Right renal pelvis (tissue), 4 donors: ENCODE measurements around the gene PLA2G4F. TPM values are rescaled to one million over a fixed set of nuclear protein-coding genes. Genes with fewer than 3 reads are reported as not detected.

Experiments
- DNase-seq, 4 donors: peaks; one replicate each; pipeline ENCODE4 v3.0.0-alpha.2; 2013; ENCODE audit warnings: low read depth in 4 of 4, low spot score in 3 of 4, missing footprints in 1 of 4
- polyA plus RNA-seq, 4 donors: library from polyadenylated mRNA; unstranded; fragments of 120-200 nt; gene quantifications; one replicate each; pipeline ENCODE4 v1.2.1, GENCODE V29; 2013; ENCODE audit not compliant: insufficient read length in 4 of 4

PLA2G4F gene
- polyA plus RNA-seq, 4 donors: 24.3 to 30.0 (median 27.0) TPM

DNA sequence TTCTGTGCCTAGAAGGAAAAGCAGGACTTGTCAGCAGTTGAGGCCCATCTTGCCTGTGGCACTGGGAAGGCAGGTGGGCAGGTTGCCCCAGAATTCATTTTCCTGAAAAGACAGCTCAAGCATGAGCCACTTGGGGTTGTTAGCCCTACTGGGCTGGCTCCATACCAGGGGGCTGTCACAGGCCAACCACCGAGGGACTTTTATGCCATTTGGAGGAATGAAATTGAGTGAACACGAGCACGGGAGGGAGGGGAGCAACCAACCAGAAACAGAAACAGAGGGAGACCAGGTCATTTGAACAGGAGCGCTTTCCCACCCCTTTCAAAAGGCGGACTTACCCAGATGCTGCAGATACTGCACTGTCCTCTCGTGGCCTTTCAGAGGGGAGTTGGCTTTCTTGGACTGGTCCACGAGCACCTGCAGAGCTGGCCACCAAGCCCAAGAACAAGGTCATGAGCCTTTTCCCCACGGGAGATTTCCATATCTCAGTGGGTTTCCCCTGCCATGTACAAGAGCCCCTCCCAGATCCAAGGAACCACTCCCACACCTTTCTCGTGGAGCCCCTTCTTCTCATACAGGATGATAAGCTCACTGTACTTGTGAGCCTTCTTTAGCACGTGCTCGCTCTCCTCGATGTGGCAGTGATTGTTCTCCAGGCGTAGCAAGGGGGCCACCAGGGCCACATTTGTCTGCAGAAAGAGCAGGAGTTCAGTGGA lies 9.9 kb upstream of the PLA2G4F start:
- no peak for DNase-seq

DNA sequence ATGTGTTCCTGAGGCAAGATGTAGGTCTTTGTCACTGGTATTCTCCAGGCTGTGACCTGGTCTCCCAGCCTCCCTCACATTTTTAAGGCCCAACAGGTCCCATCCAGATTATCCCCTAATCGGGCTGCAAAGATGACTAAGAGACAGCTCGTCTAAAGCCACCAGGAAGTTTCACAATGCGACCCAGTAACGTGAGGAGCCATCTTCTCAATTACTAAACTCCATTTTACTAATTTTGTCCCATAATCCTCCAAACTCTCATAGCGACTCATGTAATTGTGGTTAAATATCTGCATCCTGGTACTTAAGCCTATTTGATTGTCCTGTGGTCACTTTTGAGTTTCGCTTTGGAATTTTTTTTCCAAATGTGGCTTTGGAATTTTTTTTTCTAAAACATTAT lies 8.7 kb upstream of the PLA2G4F start:
- no peak for DNase-seq

DNA sequence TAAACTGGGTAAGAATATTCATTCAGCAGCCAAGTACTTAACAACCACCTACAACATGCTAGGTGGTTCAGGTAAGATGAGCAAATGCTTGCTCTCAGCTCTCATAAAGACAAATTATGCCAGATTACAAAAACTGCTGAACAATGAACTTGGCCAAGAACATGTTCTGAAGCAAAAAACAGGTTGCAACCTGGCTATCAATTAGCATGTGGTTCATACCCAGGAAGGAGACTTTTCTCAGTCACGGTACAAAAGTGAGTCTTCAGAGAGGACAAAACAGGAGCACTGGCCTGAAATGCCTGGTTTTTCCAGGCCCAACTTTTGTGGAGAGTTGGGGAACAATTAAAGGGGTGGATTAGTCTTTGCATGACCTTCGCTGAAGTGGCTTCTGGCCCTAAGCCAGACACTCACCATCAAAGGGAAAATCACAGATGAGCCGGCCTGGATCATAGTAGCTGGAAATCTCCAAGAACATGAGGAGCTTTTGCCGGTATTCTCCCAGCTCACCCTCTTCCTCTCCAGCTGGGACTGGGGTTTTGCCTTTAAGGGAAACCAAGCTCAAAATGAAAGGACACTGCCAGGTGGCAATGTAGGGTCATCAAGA lies 7.6 kb upstream of the PLA2G4F start:
- no peak for DNase-seq

DNA sequence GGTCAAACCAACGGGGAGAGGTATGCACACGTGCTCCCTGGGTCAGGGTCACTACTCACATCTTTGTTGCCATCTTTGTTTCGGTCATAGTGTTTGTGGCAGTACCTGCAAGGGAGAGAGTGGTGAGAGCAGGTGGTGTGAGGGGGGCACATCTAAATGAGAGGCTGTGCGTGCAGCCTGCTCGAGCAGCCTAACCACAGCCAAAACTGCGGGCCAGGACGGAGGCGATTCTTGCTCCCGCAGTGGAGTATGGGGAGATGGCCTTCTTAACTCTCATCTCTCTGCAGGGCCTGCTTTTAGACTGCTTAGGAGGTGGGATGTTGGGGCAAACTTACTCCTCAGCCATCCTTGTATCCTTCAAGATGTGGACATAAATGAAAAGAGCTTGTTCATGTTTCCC lies 6.9 kb upstream of the PLA2G4F start:
- no peak for DNase-seq

DNA sequence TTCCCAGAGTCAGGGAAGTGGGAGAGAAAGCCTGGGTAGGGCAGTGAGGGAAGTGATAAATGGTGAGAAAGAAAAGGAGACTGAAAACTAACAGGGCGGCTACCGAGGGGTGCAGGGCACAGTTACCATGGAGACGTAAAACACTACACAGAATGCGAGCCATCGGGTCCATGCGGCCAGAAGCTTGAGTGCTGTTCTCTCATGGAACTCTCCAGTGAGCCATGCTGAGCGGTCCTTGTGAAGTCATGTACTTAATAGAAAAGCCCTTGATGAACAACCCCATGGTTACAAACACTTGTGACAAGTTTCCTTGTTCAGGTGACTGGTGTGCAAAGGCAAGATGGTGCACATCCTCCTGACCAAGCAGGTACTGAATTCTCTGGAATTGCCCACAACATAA lies 3.7 kb upstream of the PLA2G4F start:
- no peak for DNase-seq

DNA sequence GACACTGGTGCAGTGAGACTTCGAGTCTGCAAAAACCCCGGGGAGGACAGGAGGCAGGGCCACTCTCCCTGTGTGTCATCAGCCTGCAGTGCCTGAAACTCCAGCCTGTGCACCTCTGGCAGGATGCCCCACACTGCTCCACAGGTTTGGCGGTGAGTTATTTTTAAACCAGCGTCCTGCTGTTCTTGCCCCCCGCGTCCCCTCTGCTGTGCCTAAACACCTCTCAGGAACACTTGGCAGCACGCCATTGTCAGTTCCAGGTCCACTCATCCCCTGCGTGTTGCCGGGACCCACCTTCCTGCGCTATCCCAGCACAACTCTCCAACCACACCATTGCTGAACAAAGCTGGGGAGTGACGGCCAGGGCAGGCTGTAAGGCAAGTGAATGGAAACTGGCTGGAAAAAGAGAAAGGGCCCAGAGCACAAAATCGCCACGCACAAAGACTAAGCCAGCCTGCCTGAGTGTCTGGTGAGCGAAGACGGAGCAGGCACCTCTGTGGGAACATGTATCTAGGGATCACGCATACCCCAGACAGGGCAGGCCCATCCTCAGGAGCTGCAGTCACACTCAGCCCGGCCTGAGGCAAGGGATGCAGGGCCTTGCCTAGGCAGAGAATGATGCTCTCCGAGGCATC lies 3.1 kb upstream of the PLA2G4F start:
- DNase-seq: no peak

DNA sequence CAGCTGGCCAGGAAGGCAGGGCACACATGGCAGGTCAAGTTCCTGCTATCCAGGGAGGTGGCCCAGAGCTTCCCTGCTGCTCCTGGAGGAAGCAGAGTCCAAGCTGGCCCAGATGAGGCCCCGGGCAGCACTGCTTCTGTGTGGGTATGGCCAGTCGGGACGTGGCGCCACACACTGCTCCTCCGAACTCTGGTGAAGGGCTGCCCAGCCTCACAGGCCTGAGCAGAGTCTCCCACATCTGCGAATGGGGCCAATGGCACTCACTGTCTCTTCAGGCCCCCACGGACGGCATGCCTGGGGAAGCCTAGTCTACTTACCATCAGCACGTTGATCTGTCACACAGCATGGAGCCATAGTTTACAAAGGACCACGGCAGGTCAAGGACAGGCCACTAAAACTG lies 2.5 kb upstream of the PLA2G4F start:
- DNase-seq: no peak

DNA sequence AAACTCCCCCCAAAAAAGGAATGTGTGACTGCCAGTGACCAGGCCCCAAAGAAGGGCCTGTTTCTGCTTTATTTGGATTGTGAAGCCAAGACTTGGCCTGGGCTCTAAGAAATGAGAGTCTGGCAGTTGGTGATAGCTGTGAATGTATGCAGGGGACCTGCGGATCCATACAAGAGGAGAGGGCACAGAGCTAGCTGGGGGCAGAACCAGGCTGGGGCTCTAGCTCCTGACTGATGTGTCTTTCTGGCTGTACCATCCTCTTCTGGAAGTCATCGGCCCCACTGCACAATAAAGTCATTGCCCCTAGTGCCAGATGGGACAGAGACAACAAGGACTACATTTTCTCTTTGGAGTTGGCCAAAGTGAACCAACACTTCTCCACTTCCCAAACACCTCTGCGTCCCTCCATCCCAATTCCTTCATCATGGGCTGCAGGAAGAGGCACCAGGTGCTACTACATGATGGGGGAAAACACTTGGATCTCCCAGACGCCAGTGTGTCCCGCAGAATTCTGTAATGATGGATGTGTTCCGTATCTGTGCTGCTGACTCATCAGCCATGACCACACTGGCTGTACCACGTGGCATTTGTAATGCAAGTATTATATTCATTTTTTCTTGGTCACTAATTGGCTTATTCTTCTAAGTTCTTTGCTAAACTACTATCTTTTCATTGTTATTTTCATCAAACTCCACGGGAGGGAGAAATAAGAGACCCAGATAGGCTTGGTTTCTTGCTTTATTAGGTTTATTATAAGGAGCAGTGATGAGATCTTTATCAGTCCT lies 1.7 kb upstream of the PLA2G4F start:
- DNase-seq: no peak

DNA sequence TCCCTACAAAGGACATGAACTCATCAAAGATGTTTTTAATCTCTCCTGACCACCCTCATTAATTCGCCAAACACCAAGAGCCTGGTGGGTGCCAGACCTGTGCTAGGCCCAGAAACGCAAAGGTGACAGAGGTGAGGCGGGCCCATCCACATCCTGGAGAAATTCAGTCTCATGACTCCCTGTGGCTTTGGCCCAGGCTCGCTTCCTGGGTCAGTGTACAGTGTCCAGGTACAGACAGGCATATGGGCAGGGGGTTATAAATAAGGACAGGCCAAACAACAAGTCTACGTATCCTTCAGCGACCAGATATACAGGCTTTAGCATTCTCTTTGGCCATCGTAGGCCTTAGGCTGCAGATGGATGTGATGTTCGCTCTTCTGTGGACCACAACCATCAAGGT lies 945 bp upstream of the PLA2G4F start:
- DNase-seq: no peak

DNA sequence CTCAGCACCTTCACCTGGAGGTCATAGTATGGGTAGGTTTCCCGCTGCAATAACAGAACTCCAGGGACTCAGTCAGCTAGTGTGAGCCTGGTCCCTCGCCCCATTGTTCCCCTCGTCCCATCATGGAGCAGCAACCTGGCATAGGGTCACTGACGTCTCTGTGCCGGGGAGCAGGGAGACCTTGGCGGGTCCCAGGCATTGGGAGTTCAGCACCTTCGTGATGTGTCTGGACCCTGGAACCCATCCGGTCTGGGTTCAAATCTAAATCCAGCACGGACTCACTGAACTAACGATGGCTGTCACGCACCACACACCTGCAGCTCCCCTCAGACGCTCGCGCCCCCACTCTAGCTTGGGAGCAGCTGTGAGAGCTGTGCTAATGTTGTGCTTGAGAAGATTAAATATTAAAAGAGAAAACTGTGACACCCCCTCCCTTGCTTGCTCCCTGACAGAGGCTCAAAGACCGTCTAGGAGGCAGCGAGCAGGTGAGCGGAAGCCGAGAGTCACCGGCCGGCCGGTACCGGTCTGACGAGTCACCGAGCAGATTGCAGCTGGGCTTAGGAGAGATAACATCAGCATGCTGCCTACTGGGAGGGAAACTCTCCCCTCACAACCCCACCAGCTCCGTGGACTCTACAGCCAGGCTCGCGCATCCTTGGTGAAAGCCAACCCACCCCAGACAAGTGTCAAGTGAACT lies 742 bp downstream of the PLA2G4F start:
- DNase-seq: no peak

DNA sequence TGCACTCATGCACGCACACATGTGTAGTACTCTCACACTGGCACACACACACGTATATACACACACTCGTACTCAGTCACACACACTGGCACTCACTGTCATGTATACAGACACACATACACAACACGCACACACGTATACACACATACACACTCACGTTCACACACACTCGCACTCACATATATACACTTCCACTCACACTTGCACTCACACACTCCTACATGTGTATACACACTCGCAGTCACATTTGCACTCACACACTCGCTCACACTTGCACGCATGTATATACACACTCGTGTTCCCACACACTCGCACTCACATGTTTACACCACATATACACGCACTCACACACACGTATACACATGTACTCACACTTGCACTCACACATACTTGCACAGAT lies 1.5 kb downstream of the PLA2G4F start:
- DNase-seq: no peak

DNA sequence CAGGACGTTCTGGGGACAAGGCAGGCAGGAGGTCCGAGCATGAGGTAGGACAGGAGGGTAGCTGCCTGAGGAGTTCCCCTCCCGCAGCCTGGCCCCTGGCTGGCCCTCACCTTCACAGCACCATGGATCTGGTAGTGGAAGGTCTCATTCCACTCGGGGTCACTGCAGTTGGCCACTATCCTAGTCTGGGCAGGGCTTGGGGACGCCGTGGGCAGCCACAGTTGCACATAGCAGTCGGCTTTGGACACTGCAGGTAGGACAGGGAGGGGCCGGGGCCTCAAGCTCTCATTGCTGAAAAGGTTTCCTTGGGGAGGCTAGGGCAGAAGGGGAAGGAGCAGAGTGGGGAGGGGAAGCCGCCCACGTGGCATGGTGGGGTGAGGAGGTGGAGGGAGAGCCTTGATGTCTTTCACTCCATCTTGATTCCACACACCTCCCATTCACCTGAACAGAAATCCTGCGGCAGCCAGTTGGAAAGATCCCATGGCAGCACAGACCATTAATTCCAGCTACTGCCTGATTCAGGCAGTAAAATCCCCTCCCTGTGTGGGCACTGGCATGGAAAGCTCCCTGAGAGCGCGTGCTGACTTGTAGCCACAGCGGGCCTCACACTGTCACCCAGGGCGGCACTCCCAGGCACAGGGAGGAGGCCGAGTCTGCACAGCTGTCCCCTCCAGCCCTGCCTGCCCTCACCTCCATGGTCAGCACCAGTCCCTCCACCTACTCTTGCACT lies 2.1 kb downstream of the PLA2G4F start:
- peak in 3 of 4 donors; percentile 51 to 77 (median 76) for DNase-seq

DNA sequence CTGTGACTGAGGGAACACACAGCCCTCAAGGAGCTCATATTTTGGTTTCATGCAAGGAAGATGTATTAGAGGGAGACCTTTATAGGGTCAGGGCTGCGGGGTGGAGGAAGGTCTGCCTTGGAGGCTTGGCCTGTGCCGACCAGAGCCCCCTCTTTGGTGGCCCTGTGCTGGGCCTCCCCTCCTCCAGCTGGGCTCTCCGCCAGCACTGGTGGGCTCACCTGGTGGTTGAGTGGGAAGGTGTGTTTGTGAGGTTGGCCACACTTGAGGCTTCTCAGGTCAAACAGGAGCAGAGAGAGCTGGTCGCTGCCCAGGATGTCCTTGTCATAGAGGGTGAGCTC lies 2.6 kb downstream of the PLA2G4F start:
- no peak for DNase-seq

DNA sequence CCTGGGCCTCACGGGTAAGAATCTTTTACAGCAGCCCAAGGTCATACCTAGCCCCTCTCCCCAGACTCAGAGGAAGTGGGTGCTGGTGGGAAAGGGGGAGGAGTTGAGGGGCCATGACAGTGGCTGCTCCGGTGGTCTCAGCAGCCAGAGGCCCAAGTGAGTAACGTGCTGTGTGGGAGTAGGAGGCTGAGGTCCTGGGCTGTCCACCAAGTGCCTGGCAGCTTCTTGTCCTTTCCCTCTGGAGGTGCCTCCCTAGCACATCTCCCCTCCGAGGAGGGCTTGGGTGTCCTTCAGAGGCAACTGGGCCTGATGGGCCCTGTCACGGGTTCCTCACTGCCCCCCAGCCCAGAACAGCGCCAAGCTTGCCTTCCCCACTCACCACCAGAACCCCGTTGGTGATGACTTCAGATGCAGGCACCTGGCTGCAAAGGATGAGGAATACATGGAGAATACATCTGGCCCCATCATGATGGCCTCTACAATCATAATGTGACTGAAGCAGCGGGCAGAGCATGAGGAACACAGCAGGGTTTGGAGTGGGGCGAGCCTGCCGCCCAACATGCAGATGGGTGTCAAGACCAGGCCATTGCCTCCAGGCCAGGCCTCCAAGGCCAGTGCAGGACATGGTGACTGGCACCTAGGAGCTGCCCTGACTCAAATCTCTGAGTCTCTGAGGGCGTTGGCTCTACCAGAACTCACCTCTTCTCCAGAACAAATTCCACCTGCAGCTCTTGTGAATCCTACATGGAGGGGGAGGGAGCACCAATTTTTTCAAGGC lies 3.3 kb downstream of the PLA2G4F start:
- no peak for DNase-seq

DNA sequence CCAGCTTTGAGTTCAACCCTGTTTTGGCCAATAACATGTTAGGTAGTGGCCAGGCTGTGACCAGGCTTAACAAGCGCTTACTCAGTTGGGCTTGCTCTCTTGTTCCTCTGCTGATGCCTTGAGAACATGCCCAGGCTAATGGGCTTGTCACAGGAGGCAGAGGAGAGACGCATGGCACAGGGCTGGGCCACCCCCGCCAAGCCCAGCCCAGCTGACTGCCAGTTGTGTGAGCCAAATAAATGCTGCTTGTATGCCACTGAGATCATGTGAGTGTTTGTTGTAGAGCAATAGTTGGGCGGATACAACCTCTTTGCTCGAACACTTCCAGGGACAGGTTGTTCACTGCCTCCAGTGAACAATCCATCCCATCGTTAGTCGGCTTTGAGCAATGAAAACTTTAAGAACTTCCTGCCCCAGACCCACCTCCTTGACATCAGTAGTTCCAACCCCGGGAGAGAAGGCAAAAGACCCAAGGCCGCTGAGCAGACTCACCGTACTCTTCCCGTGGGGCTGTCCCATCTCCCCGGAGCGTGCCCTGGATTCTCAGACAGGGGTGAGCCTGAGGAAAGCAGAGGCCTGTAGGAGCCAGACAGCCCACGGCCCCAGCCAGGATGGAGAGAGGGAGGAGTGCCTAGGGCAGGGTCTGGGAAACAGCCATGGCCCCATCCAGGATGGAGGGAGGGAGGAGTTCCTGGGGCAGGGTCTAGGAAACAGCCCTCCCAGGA lies 4.1 kb downstream of the PLA2G4F start:
- DNase-seq: no peak

DNA sequence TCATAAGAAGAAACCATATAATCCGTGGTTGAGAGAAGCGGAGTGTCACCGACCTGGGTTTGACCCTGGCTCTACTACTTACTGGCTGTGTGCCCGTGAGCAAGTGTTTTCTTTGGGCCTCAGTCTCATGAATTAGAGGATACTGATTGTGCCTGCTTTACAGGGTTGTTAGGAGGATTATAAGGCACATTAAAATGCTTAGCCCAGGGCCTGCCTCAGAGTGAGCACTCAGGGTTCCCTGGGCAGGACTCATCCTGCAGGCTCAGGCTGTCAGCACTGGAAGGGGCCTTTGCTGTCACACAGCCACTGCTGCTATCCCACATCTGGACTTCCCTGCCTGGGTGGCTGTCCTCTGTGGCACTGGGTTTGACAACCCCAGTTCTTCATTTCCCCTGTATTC lies 4.7 kb downstream of the PLA2G4F start:
- no peak for DNase-seq

DNA sequence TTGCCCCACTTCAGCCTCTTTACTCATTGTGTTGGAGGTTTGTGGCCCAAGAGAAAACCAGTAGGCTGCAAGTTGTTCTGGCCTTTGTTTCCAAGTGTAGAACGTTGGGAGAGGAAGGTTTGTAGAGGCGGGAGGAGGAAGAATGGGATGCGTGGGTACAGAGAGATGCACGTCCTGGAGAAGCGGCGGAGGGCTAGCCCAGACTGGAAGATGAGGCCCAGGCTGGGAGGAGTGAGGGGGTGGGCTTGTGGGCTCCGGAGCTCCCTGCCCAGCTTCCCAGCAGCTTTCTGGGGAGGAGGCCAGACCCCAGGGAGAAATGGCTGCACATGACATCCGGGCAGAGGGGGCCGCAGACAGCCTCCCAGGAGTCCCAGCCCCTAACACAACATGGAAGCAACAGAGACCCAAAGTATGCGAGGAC lies 5.3 kb downstream of the PLA2G4F start:
- DNase-seq: no peak

DNA sequence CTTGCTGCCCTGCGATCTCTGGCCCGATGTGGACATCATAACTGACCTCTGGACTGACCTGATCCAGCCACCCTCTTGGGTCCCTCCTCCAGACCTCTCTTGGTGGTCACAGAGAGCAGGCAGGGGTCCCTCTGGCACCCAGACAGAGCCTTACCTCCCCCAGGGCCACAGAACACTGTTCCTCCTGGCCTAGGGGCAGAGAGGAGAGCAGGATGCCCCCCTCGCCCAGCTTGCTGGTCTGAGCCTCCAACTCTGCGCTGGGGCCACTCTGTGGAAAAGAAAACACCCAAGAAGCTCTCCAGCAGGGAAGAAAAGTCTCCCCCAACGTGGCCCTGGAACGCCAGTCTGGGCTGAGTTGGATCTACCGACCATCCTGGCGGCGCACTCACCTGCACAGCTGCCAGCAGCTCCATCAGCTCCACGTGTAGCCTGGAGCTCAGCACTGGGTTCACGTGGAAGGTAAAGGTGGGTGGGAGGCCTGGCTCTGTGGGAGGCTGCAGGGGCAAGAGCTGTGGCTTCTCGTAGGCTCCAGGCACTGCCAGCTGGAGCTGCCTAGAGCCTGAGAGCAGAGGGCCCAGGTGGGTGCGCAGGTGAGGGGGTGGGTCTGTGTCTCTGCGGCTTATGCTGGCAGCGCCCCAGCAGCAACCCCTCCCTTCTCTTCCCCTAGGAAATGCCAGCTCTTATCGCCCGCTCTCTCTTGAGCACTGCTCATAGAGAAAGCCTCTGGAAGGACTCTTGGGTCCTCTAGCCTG lies 6.0 kb downstream of the PLA2G4F start:
- no peak for DNase-seq
